SK-N-SH treated with all-trans-retinoic acid at 6 μM for 48 hours (cell line): ENCODE results near the gene CNTNAP2.

Experiments used
- ESRRG ChIP-seq: fragments of 250-450 bp; sonication (Bioruptor Pico); IDR thresholded peaks from 2 replicates; pipeline ENCODE4 v1.6.1; 2021; ENCODE audit warnings: mild to moderate bottlenecking
- GLIS3 ChIP-seq: fragments of 250-450 bp; sonication (Bioruptor Pico); IDR thresholded peaks from 2 replicates; pipeline ENCODE4 v1.5.0; 2020; ENCODE audit warnings: mild to moderate bottlenecking, moderate library complexity
- ISL1 ChIP-seq: fragments of 250-450 bp; sonication (Bioruptor Pico); IDR thresholded peaks from 2 replicates; pipeline ENCODE4 v2.1.2; 2022; ENCODE audit warnings: mild to moderate bottlenecking, moderate library complexity
- OSR1 ChIP-seq: fragments of 250-450 bp; sonication (Bioruptor Pico); IDR thresholded peaks from 2 replicates; pipeline ENCODE4 v1.8.0; 2022; ENCODE audit warnings: moderate library complexity, mild to moderate bottlenecking, inconsistent platforms
- PPARA ChIP-seq: fragments of 250-450 bp; sonication (Bioruptor Pico); IDR thresholded peaks from 2 replicates; pipeline ENCODE4 v1.5.0; 2020; ENCODE audit warnings: mild to moderate bottlenecking, borderline replicate concordance
- RARB ChIP-seq: fragments of 250-450 bp; sonication (Bioruptor Pico); IDR thresholded peaks from 2 replicates; pipeline ENCODE4 v1.8.0; 2021; ENCODE audit warnings: mild to moderate bottlenecking, moderate library complexity
- TCF4 ChIP-seq: fragments of 250-450 bp; sonication (Bioruptor Pico); IDR thresholded peaks from 2 replicates; pipeline ENCODE4 v1.8.0; 2021; ENCODE audit warnings: mild to moderate bottlenecking, moderate library complexity, borderline replicate concordance
- ZFP3 ChIP-seq: fragments of 250-450 bp; sonication (Bioruptor Pico); IDR thresholded peaks from 2 replicates; pipeline ENCODE4 v1.5.0; 2020; ENCODE audit warnings: mild to moderate bottlenecking, moderate library complexity
- ZFP30 ChIP-seq: fragments of 450-650 bp; formaldehyde crosslinking; IDR thresholded peaks from 2 replicates; pipeline ENCODE4 v1.5.0; 2022; ENCODE audit warnings: mild to moderate bottlenecking, moderate library complexity
- ZNF8 ChIP-seq: fragments of 450-650 bp; formaldehyde crosslinking; IDR thresholded peaks from 2 replicates; pipeline ENCODE4 v1.5.0; 2020; ENCODE audit warnings: mild to moderate bottlenecking, moderate library complexity
- TF ChIP-seq, protein P1 (sequence below): fragments of 250-450 bp; sonication (Bioruptor Pico); IDR thresholded peaks from 2 replicates; pipeline ENCODE4 v1.8.0; 2020; ENCODE audit warnings: mild to moderate bottlenecking, moderate library complexity, borderline replicate concordance
- TF ChIP-seq, protein P2 (sequence below): fragments of 250-450 bp; sonication (Bioruptor Pico); IDR thresholded peaks from 2 replicates; pipeline ENCODE4 v1.5.1; 2020; ENCODE audit warnings: low read depth, mild to moderate bottlenecking, moderate library complexity
- TF ChIP-seq, protein P3 (sequence below): fragments of 250-450 bp; sonication (Bioruptor Pico); IDR thresholded peaks from 2 replicates; pipeline ENCODE4 v1.5.1; 2021; ENCODE audit warnings: mild to moderate bottlenecking, moderate library complexity
- TF ChIP-seq, protein P4 (sequence below): fragments of 250-450 bp; sonication (Bioruptor Pico); IDR thresholded peaks from 2 replicates; pipeline ENCODE4 v1.8.0; 2021; ENCODE audit warnings: low read depth, mild to moderate bottlenecking, moderate library complexity, borderline replicate concordance

DNA sequence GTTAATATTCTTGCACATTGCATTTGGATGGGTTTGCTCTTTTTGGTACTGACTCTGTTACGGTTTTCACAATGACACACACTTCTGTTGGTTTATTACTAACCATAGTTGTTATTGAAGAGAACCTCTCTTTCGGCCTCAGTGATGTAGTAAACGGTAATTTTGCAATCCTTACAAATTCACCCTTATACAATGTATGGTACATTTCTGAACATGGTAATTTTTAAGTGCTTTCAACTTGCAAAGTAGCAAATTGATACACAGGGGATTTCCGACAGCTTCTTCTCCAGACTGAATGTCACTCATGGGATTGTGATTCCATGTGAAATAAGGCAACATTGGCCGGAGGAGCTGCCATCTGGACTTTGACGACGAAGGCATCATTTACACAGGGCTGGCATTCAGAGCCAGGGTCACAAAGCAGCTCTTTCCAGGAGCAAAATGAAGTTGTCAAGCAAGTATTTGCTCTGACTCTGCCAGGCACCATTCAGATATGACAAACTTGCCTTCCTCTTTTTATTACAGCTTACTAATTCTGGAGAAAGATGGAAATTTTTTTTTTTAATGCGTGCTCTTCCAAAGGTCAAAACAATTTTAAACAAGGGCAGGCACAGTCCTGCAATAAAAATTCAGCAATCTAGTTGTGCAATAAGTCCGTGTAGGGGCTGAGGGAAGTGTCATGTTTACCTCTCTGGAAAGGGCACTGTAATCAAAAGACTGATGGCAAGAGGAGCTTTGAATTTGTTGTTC, 1762.5 kb downstream of the CNTNAP2 start:
- no peak for TF ChIP-seq OSR1
- TF ChIP-seq, protein P1, sequence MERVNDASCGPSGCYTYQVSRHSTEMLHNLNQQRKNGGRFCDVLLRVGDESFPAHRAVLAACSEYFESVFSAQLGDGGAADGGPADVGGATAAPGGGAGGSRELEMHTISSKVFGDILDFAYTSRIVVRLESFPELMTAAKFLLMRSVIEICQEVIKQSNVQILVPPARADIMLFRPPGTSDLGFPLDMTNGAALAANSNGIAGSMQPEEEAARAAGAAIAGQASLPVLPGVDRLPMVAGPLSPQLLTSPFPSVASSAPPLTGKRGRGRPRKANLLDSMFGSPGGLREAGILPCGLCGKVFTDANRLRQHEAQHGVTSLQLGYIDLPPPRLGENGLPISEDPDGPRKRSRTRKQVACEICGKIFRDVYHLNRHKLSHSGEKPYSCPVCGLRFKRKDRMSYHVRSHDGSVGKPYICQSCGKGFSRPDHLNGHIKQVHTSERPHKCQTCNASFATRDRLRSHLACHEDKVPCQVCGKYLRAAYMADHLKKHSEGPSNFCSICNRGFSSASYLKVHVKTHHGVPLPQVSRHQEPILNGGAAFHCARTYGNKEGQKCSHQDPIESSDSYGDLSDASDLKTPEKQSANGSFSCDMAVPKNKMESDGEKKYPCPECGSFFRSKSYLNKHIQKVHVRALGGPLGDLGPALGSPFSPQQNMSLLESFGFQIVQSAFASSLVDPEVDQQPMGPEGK (CRISPR knock-in tag), result no peak
- no peak for TF ChIP-seq PPARA (CRISPR knock-in tag)
- no peak for TF ChIP-seq RARB (CRISPR knock-in tag)
- TF ChIP-seq, protein P2, sequence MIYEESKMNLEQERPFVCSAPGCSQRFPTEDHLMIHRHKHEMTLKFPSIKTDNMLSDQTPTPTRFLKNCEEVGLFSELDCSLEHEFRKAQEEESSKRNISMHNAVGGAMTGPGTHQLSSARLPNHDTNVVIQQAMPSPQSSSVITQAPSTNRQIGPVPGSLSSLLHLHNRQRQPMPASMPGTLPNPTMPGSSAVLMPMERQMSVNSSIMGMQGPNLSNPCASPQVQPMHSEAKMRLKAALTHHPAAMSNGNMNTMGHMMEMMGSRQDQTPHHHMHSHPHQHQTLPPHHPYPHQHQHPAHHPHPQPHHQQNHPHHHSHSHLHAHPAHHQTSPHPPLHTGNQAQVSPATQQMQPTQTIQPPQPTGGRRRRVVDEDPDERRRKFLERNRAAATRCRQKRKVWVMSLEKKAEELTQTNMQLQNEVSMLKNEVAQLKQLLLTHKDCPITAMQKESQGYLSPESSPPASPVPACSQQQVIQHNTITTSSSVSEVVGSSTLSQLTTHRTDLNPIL (CRISPR knock-in tag), result no peak
- TF ChIP-seq GLIS3, result no peak
- no peak for TF ChIP-seq ZNF8 (CRISPR knock-in tag)
- TF ChIP-seq, protein P3, sequence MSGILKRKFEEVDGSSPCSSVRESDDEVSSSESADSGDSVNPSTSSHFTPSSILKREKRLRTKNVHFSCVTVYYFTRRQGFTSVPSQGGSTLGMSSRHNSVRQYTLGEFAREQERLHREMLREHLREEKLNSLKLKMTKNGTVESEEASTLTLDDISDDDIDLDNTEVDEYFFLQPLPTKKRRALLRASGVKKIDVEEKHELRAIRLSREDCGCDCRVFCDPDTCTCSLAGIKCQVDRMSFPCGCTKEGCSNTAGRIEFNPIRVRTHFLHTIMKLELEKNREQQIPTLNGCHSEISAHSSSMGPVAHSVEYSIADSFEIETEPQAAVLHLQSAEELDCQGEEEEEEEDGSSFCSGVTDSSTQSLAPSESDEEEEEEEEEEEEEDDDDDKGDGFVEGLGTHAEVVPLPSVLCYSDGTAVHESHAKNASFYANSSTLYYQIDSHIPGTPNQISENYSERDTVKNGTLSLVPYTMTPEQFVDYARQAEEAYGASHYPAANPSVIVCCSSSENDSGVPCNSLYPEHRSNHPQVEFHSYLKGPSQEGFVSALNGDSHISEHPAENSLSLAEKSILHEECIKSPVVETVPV (CRISPR knock-in tag), result no peak
- no peak for TF ChIP-seq TCF4
- TF ChIP-seq, protein P4, sequence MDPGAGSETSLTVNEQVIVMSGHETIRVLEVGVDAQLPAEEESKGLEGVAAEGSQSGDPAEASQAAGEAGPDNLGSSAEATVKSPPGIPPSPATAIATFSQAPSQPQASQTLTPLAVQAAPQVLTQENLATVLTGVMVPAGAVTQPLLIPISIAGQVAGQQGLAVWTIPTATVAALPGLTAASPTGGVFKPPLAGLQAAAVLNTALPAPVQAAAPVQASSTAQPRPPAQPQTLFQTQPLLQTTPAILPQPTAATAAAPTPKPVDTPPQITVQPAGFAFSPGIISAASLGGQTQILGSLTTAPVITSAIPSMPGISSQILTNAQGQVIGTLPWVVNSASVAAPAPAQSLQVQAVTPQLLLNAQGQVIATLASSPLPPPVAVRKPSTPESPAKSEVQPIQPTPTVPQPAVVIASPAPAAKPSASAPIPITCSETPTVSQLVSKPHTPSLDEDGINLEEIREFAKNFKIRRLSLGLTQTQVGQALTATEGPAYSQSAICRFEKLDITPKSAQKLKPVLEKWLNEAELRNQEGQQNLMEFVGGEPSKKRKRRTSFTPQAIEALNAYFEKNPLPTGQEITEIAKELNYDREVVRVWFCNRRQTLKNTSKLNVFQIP (CRISPR knock-in tag), result no peak
- TF ChIP-seq ZFP3 (CRISPR knock-in tag), result no peak
- TF ChIP-seq ZFP30 (CRISPR knock-in tag), result no peak
- TF ChIP-seq ISL1 (CRISPR knock-in tag), result no peak
- TF ChIP-seq ESRRG (CRISPR knock-in tag), result no peak
